A549 (cell line): ENCODE data around the gene CD63. TPM values are rescaled to one million over a fixed set of nuclear protein-coding genes. Genes with fewer than 3 reads are reported as not detected.

Experiments
- ATAC-seq, 2 experiments: fragments of 200-7000 bp in 1 of 2; fragments of >200 bp in 1 of 2; cut with Nextera tagmentation in 1 of 2; cut with Tn5 transposase in 1 of 2; 3 replicates each; pipeline versions ENCODE4 v1.8.0 to v1.9.1; 2018 to 2020; ENCODE audit warnings: mild to moderate bottlenecking in 1 of 2, moderate library complexity in 1 of 2
- CTCF ChIA-PET: fragments of 300-600 bp; sonication (Branson Sonifier 250); formaldehyde crosslinking; extraction: SDS; loops from one replicate; lab custom pipeline; 2021; ENCODE audit warnings: antibody characterized with exemption, inconsistent platforms; lab: Yijun Ruan, JAX
- POLR2A ChIA-PET: fragments of 350-600 bp; formaldehyde crosslinking; extraction: SDS; loops from one replicate; lab custom pipeline; 2021; ENCODE audit warnings: antibody characterized with exemption, inconsistent platforms; lab: Yijun Ruan, JAX
- DNase-seq, 2 experiments: peaks; one replicate each; pipeline versions ENCODE4 v3.0.0 to v3.0.0-alpha.2; 2011 to 2016; ENCODE audit warnings: low read depth in 1 of 2, low spot score in 1 of 2
- FAIRE-seq: peaks from 2 replicates; lab custom pipeline; 2011; peaks lifted over from hg19 to GRCh38; lab: Jason Lieb, UNC
- H3K27ac ChIP-seq, 2 experiments: fragments of >200 bp; sonication (Bioruptor Twin); formaldehyde crosslinking; 3 replicates each; pipeline ENCODE4 v1.5.1; 2016 to 2017
- H3K4me1 ChIP-seq: fragments of >200 bp; sonication (Bioruptor Twin); formaldehyde crosslinking; 3 replicates; pipeline ENCODE4 v1.6.1; 2016
- H3K4me2 ChIP-seq: fragments of >200 bp; sonication (Bioruptor Twin); formaldehyde crosslinking; 3 replicates; pipeline ENCODE4 v1.6.1; 2016
- H3K4me3 ChIP-seq: fragments of >200 bp; sonication (Bioruptor Twin); formaldehyde crosslinking; 3 replicates; pipeline ENCODE4 v1.5.1; 2016
- H3K9me3 ChIP-seq: fragments of >200 bp; sonication (Bioruptor Twin); formaldehyde crosslinking; 3 replicates; pipeline ENCODE4 v1.6.1; 2016
- BHLHE40 ChIP-seq: IDR thresholded peaks from 2 replicates; pipeline ENCODE4 v1.6.1; 2012; ENCODE audit warnings: low read depth, low read length, inconsistent platforms
- CBX8 ChIP-seq: fragments of 200-600 bp; sonication (generic); IDR thresholded peaks from 2 replicates; pipeline ENCODE4 v1.6.1; 2016
- CTCF ChIP-seq: fragments of >200 bp; sonication (Bioruptor Twin); formaldehyde crosslinking; IDR thresholded peaks from 3 replicates; pipeline ENCODE4 v1.5.1; 2016
- E2F6 ChIP-seq: IDR thresholded peaks from 2 replicates; pipeline ENCODE4 v1.6.1; 2012; ENCODE audit warnings: low read depth, borderline replicate concordance
- EHF ChIP-seq: fragments of 250-450 bp; sonication (Bioruptor Pico); IDR thresholded peaks from 2 replicates; pipeline ENCODE4 v1.5.0; 2020; ENCODE audit warnings: mild to moderate bottlenecking
- ELK1 ChIP-seq: fragments of 150-350 bp; IDR thresholded peaks from 2 replicates; pipeline ENCODE4 v1.6.1; 2014; ENCODE audit warnings: low read depth, mild to moderate bottlenecking, low read length
- EP300 ChIP-seq, 2 experiments: fragments of >200 bp; sonication (Bioruptor Twin); formaldehyde crosslinking; IDR thresholded peaks; 2 replicates in 1 of 2; 3 replicates in 1 of 2; pipeline ENCODE4 v1.6.1; 2016 to 2017
- FOXS1 ChIP-seq: fragments of 250-450 bp; sonication (Bioruptor Pico); IDR thresholded peaks from 2 replicates; pipeline ENCODE4 v1.5.0; 2020; ENCODE audit warnings: mild to moderate bottlenecking, moderate library complexity
- HES2 ChIP-seq: fragments of >200 bp; sonication (Bioruptor Twin); formaldehyde crosslinking; IDR thresholded peaks from 2 replicates; pipeline ENCODE4 v1.6.1; 2016
- HOXA7 ChIP-seq: fragments of 250-450 bp; sonication (Bioruptor Pico); IDR thresholded peaks from 2 replicates; pipeline ENCODE4 v1.5.0; 2020; ENCODE audit warnings: mild to moderate bottlenecking, moderate library complexity
- HOXB5 ChIP-seq: fragments of 250-450 bp; sonication (Bioruptor Pico); IDR thresholded peaks from 2 replicates; pipeline ENCODE4 v1.5.0; 2020; ENCODE audit warnings: mild to moderate bottlenecking, moderate library complexity
- KDM1A ChIP-seq: fragments of 200-600 bp; sonication (generic); IDR thresholded peaks from 2 replicates; pipeline ENCODE4 v1.6.1; 2016; ENCODE audit warnings: low read depth, mild to moderate bottlenecking
- MAX ChIP-seq: IDR thresholded peaks from 2 replicates; pipeline ENCODE4 v1.6.1; 2012
- MAZ ChIP-seq: fragments of 150-350 bp; IDR thresholded peaks from 2 replicates; pipeline ENCODE4 v1.6.1; 2014; ENCODE audit warnings: antibody characterized with exemption, low read depth, low read length, borderline replicate concordance
- NPAS2 ChIP-seq: fragments of 250-450 bp; sonication (Bioruptor Pico); IDR thresholded peaks from 2 replicates; pipeline ENCODE4 v1.8.0; 2022; ENCODE audit warnings: mild to moderate bottlenecking, moderate library complexity, borderline replicate concordance
- PBX3 ChIP-seq: IDR thresholded peaks from 2 replicates; pipeline ENCODE4 v1.6.1; 2012
- POLR2A ChIP-seq: IDR thresholded peaks from 2 replicates; pipeline ENCODE4 v1.6.1; 2012; ENCODE audit warnings: mild to moderate bottlenecking, low read length
- RCOR1 ChIP-seq: fragments of 150-350 bp; IDR thresholded peaks from 2 replicates; pipeline ENCODE4 v1.6.1; 2014; ENCODE audit warnings: antibody characterized with exemption, low read length, low read depth
- REST ChIP-seq: fragments of 200-600 bp; sonication (generic); IDR thresholded peaks from 2 replicates; pipeline ENCODE4 v1.6.1; 2016; ENCODE audit warnings: antibody characterized with exemption, mild to moderate bottlenecking, moderate library complexity
- RNF2 ChIP-seq: fragments of 200-600 bp; sonication (generic); IDR thresholded peaks from 2 replicates; pipeline ENCODE4 v1.6.1; 2016; ENCODE audit warnings: low read depth, mild to moderate bottlenecking, antibody characterized with exemption, moderate library complexity, borderline replicate concordance
- TFCP2L1 ChIP-seq: fragments of 250-450 bp; sonication (Bioruptor Pico); IDR thresholded peaks from 2 replicates; pipeline ENCODE4 v1.5.0; 2021; ENCODE audit warnings: mild to moderate bottlenecking
- USF2 ChIP-seq: fragments of 450-650 bp; IDR thresholded peaks from 2 replicates; pipeline ENCODE4 v1.6.1; 2014; ENCODE audit warnings: antibody characterized with exemption
- ZNF302 ChIP-seq: fragments of 250-450 bp; sonication (Bioruptor Pico); IDR thresholded peaks from 2 replicates; pipeline ENCODE4 v1.9.0; 2021; ENCODE audit warnings: inconsistent platforms, mild to moderate bottlenecking, moderate library complexity
- ZSCAN20 ChIP-seq: fragments of 250-450 bp; sonication (Bioruptor Pico); IDR thresholded peaks from 2 replicates; pipeline ENCODE4 v1.8.0; 2022; ENCODE audit warnings: mild to moderate bottlenecking, moderate library complexity
- WGBS: methylation state at CpG from one replicate; pipeline ENCODE4 v1.1.6; 2017; ENCODE audit errors: missing lambda C conversion rate; 5-methylcytosine and 5-hydroxymethylcytosine counted together
- polyA plus RNA-seq, 4 experiments: library from polyadenylated mRNA; depleted of rRNA in 3 of 4; stranded (reverse); fragments of >200 nt; fragmentation: RNase III in 1 of 4; extraction: RNeasy Plus Mini Kit Qiagen cat#74134 plus additional on column Dnase treatment in 1 of 4; gene quantifications; 2 replicates in 3 of 4; 3 replicates in 1 of 4; pipeline ENCODE4 v1.2.3, GENCODE V29; 2011 to 2017

CD63 gene
- polyA plus RNA-seq, 2 of the 4 experiments (the other 2 are of a cell fraction) = 530 to 724 TPM

- no peak overlapping the region for H3K4me2 ChIP-seq
- DNase-seq (no peak), FAIRE-seq (no peak), ATAC-seq (no peak)
- TF ChIP-seq PBX3 (no peak), EP300 (IDR thresholded peaks at IDR 0.05) (no peak), ELK1 (no peak), HES2 (no peak), E2F6 (no peak), KDM1A (no peak), RNF2 (no peak), MAZ (no peak), ZNF302 (CRISPR knock-in tag) (no peak), HOXB5 (CRISPR knock-in tag) (no peak), EHF (CRISPR knock-in tag) (no peak), CBX8 (no peak), REST (no peak), USF2 (no peak), ZSCAN20 (no peak), POLR2A (no peak)
- H3K9me3 ChIP-seq = no peaks in the 10 kb centered on the region
- no peak overlapping the region for H3K4me3 ChIP-seq
- 93% methylated on average over 4 of the region's 4 CpGs for WGBS
- CTCF ChIA-PET = interaction anchor here (1.1 to 3.9 kb wide), 4 partner anchors 10 to 29 kb away, joined by 3 to 19 read pairs (median 4); no protein-coding TSS in a partner anchor
- POLR2A ChIA-PET = no interaction called here
- no peaks in the 10 kb centered on the region for H3K4me1 ChIP-seq
- H3K27ac ChIP-seq = no peak overlapping the region
Observed at GRCh38 chr12:55767156-55767555, 38.3 kb upstream of the CD63 start.

- ChIA-PET CTCF (interaction anchor here (0.7 to 1.2 kb wide), 5 partner anchors 13 to 27 kb away, joined by 3 to 7 read pairs (median 3); no protein-coding TSS in a partner anchor), POLR2A (no interaction called here)
- ATAC-seq (no peak; a peak in 1 of 6 replicates), FAIRE-seq (no peak), DNase-seq (no peak)
- Histone ChIP-seq H3K4me1 (no peaks in the 10 kb centered on the region), H3K27ac (no peak overlapping the region), H3K4me3 (no peak overlapping the region), H3K9me3 (no peaks in the 10 kb centered on the region), H3K4me2 (no peak overlapping the region)
- 86% methylated on average over 5 of the region's 5 CpGs for WGBS
- TF ChIP-seq FOXS1 (CRISPR knock-in tag) = no peak
- TF ChIP-seq BHLHE40 = no peak
- TF ChIP-seq CTCF = no peak
- no peak for TF ChIP-seq E2F6
- TF ChIP-seq POLR2A = no peak
- TF ChIP-seq MAX = no peak
- no peak for TF ChIP-seq HOXA7 (CRISPR knock-in tag)
- no peak for TF ChIP-seq TFCP2L1
- TF ChIP-seq RCOR1 = no peak
- TF ChIP-seq NPAS2 (CRISPR knock-in tag) = no peak
- no peak for TF ChIP-seq ELK1
- no peak for TF ChIP-seq USF2
Observed at GRCh38 chr12:55765736-55766290, 37.0 kb upstream of the CD63 start.
